ENCODE data around the gene DCHS2. TPM values are rescaled to one million over a fixed set of nuclear protein-coding genes. Genes with fewer than 3 reads are reported as not detected.

The DCHS2 gene
- total RNA-seq, 4 donors from 2014 or later, result 0.26 to 0.93 (median 0.58) TPM

GRCh38 chr4:154335588-154335987 is 156.0 kb downstream of the DCHS2 start:
- TF ChIP-seq POLR2A (IDR thresholded peaks at IDR 0.05), result no peak
- no peak for TF ChIP-seq EP300 (IDR thresholded peaks at IDR 0.05)
- no peak for TF ChIP-seq CTCF (IDR thresholded peaks at IDR 0.05)
- no peak for TF ChIP-seq POLR2AphosphoS5 (IDR thresholded peaks at IDR 0.05)
- 92% methylated on average over 2 of the region's 2 CpGs for WGBS

GRCh38 chr4:154332681-154333421 is 158.7 kb downstream of the DCHS2 start:
- Histone ChIP-seq H3K36me3 (no peaks in the 10 kb centered on the region), H3K4me1 (peaks cover 4% of the 10 kb centered on the region), H3K9me3 (no peaks in the 10 kb centered on the region), H3K27me3 (peaks cover 25% of the 10 kb centered on the region), H3K4me3 (peak overlapping the region; percentile 17), H3K27ac (no peak overlapping the region)
- 23% methylated on average over 30 of the region's 48 CpGs for WGBS
- DNase-seq (ENCODE audit: low spot score in 2 of 2), result peak in 1 of 2 donors; percentile 58
- no peak for TF ChIP-seq EP300 (IDR thresholded peaks at IDR 0.05)
- no peak for TF ChIP-seq POLR2AphosphoS5 (IDR thresholded peaks at IDR 0.05)
- TF ChIP-seq CTCF (IDR thresholded peaks at IDR 0.05), result no peak
- no peak for TF ChIP-seq POLR2A (IDR thresholded peaks at IDR 0.05)

More at GRCh38 chr4:154335588-154335987, 156.0 kb downstream of the DCHS2 start:
- Histone ChIP-seq H3K4me3 (no peak overlapping the region), H3K27me3 (peaks cover 25% of the 10 kb centered on the region), H3K9me3 (no peaks in the 10 kb centered on the region), H3K36me3 (no peaks in the 10 kb centered on the region), H3K4me1 (peaks cover 4% of the 10 kb centered on the region), H3K27ac (no peak overlapping the region)
- no peak for DNase-seq (ENCODE audit: low spot score in 2 of 2)

GRCh38 chr4:154329939-154330338 is 161.7 kb downstream of the DCHS2 start:
- Histone ChIP-seq H3K36me3 (no peaks in the 10 kb centered on the region), H3K4me3 (no peak overlapping the region), H3K4me1 (peaks cover 4% of the 10 kb centered on the region), H3K27ac (no peak overlapping the region), H3K9me3 (no peaks in the 10 kb centered on the region), H3K27me3 (peaks cover 25% of the 10 kb centered on the region)
- WGBS, result 46% methylated on average over 3 of the region's 3 CpGs
- peak in 1 of 2 donors; percentile 85 for DNase-seq (ENCODE audit: low spot score in 2 of 2)
- TF ChIP-seq POLR2A (IDR thresholded peaks at IDR 0.05) (no peak), POLR2AphosphoS5 (IDR thresholded peaks at IDR 0.05) (no peak), EP300 (IDR thresholded peaks at IDR 0.05) (no peak), CTCF (IDR thresholded peaks at IDR 0.05) (no peak)

GRCh38 chr4:154329268-154329868 is 162.2 kb downstream of the DCHS2 start:
- 61% methylated on average over 11 of the region's 11 CpGs for WGBS
- H3K27ac ChIP-seq, result no peak overlapping the region
- DNase-seq (ENCODE audit: low spot score in 2 of 2), result no peak
- H3K9me3 ChIP-seq, result no peaks in the 10 kb centered on the region
- peaks cover 4% of the 10 kb centered on the region for H3K4me1 ChIP-seq
- H3K4me3 ChIP-seq, result no peak overlapping the region
- H3K27me3 ChIP-seq, result peaks cover 25% of the 10 kb centered on the region
- no peaks in the 10 kb centered on the region for H3K36me3 ChIP-seq
- TF ChIP-seq CTCF (IDR thresholded peaks at IDR 0.05) (peak in 1 of 2 donors; percentile 31), POLR2AphosphoS5 (IDR thresholded peaks at IDR 0.05) (no peak)

GRCh38 chr4:154328030-154328429 is 163.6 kb downstream of the DCHS2 start:
- WGBS, result 75% methylated on average over 1 of the region's 1 CpG
- no peaks in the 10 kb centered on the region for H3K9me3 ChIP-seq
- H3K4me1 ChIP-seq, result peaks cover 2% of the 10 kb centered on the region
- no peak overlapping the region for H3K4me3 ChIP-seq
- peaks cover 22% of the 10 kb centered on the region for H3K27me3 ChIP-seq
- no peak for DNase-seq (ENCODE audit: low spot score in 2 of 2)
- no peaks in the 10 kb centered on the region for H3K36me3 ChIP-seq
- no peak overlapping the region for H3K27ac ChIP-seq
- no peak for TF ChIP-seq EP300 (IDR thresholded peaks at IDR 0.05)
- TF ChIP-seq POLR2AphosphoS5 (IDR thresholded peaks at IDR 0.05), result no peak
- TF ChIP-seq CTCF (IDR thresholded peaks at IDR 0.05), result no peak
- TF ChIP-seq POLR2A (IDR thresholded peaks at IDR 0.05), result no peak

All from suprapubic skin (tissue), 4 donors.